ENCODE results near the gene C2orf76.

GRCh38 chr2:119317554-119317953 lies 49.1 kb downstream of the C2orf76 start:
- no peak for TF ChIP-seq POLR2A (IDR thresholded peaks at IDR 0.05)
- TF ChIP-seq CTCF (IDR thresholded peaks at IDR 0.05): no peak

Data from prostate gland (tissue), 2 donors.